HG03432 (cell line): Measurements from ENCODE around the gene MITF.
A peak's percentile ranks its signal among the peaks of the same experiment; 100 is the strongest.

Experiments
- ATAC-seq: cut with Tn5 transposase; IDR thresholded peaks from one replicate; pipeline ENCODE4 v1.9.1; 2021; ENCODE audit warnings: mild to moderate bottlenecking, moderate library complexity; ENCODE audit not compliant: unreplicated experiment

Gene MITF

DNA sequence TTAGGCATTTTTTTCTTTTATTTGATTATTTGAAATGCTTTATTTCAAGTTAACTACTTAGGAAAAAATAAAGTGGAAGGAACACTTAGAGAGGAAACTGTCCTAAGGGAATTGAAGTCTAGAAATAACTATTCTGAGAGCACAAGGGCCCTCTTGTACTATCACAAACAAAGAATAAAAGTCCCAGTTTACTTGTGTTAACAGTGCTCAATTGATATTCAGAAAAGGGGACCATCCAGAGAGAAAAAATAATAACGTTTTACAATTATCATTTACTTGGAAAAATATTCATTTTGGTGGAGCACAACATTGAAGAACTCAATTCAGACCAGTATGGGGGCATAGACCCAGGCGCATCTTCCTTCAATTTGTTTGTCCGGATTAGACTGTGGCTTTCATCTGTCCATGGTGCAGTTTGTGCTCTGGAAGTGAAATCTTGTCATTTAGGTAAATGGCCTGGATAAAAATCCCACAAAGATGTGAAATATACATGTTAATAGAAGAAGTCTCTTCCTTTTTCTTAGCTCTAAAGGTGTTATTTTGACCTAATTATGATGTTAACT lies 205.7 kb downstream of the MITF start:
- ATAC-seq, result no peak

DNA sequence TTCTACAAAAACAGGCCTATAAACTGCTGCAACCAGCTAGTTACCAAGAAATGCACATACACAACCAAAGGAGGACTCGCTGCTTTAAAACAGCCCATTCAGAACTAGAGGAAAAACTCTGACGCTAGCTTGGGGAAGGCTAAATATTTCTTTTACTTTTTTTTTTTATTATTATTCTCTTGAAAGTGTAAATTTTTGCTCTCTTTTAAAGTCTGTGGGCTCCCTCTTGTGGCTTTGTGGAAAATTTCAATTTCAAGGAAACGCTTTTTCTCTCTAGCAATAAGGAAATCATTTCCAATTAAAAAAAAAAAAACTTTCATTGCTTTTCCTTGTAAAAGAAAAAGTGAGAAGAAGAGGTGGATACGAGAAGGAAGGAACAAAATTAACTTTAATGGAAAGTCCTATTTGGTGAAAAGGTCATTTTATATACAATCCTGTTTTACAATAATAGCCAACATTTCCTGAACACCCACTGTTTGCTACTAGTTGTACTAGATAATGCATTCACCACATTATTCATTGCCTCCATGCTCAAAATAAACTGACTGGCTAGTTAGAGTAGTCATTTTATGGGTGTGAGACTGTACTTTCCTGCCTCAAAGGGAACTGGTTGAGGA lies 209.1 kb downstream of the MITF start:
- no peak for ATAC-seq

DNA sequence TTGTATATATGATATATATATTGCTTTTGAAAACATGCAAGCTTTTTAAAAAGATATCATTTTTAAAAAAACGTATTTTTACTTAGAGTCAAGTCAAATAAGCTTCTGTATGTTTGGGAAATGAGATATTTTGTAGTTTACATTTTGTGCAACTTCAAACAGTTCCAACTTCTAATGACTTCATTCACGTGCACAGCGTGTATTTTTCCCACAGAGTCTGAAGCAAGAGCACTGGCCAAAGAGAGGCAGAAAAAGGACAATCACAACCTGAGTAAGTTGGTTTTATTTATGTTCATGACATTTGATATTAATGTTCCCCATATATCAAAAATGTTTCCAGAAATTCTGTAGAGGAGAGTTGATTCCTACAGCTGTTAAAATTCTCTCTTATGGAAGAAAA lies 212.4 kb downstream of the MITF start:
- no peak for ATAC-seq

DNA sequence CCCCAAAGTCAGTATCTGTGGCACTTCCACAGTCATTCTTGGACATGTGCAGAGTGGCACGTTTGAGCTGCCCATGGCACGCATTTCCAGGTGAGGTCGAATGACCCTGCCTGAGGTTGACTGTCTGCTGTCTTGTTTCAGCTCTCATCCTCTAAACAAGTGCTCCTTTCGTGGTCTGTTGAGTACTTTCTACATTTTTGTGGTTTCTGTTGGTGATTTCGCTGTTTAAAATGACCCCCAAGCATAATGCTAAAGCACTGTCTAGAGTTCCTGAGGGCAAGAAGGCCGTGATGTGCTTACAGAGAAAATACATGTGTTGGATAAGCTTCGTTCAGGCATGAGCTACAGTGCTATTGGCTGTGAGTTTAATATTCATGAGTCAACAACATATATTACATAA lies 220.3 kb downstream of the MITF start:
- ATAC-seq, result no peak

DNA sequence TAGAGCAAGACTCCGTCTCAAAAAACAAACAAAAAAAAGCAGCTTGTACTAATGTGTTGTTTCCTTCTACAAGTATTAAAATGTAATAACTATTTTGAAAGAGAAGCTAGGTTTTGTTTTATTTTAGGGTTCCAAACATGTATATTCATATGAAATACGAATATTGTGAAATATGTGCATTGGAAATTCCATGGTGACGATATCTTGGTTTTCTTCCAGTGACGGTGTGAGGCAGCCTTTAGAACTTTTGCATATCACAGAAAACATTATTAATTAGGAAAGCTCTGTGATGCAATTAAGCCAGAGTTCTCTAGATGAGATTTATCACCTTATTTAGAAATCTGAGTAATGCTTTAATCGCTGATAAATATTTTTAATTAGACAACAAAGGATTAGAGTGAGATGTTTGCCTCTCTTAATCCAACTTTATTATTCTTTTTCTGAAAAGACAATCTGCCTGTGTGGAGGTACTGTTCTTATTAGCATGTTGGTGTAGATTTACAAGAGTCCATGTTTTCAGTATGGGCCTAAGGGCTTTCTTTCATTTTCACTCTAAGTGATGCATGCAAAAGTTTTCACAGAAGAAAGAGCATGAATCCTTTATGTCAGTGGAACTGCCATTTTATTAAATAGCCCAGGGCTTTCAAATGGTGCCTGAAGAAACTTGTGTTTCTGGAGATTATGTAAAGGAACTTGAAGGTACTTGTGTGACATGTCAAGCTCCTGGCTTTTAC lies 222.6 kb downstream of the MITF start:
- no peak for ATAC-seq

DNA sequence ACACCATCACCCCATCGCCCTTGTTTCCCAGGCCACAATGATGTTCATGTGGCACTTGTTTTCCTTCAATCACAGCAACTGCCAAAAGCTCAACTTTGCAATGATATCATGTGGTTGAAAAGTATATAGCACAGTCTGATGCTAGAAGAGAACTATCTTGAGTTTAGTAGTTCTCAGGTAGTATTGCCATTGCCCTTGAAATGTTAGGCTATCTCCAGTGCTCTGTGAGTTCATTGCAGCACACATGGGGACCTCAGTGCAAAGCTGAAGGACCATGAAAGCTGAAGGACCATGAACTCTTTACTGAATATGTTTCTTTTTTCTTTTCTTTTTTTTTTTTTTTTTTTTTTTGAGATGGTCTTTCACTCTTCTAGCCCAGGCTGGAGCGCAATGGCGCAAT lies 224.4 kb downstream of the MITF start:
- no peak for ATAC-seq

DNA sequence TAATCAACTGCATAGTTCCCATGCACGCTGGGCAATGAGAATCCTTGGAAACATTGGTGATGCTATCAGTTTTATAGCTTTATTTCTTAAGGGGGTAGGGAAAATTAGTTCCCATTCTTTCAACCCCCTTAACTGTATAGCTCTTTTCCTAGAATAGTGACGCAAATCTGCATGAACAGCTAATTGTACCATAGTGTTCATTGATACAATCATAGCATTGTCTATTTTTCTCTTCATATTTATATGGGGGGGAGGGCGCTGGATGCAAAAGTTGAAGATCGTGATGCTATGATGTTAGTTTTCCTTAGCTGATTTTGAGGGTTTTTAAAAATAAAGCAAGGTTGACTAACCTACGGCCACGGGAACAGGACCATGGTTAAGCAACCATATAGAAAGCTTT lies 227.9 kb downstream of the MITF start:
- no peak for ATAC-seq

DNA sequence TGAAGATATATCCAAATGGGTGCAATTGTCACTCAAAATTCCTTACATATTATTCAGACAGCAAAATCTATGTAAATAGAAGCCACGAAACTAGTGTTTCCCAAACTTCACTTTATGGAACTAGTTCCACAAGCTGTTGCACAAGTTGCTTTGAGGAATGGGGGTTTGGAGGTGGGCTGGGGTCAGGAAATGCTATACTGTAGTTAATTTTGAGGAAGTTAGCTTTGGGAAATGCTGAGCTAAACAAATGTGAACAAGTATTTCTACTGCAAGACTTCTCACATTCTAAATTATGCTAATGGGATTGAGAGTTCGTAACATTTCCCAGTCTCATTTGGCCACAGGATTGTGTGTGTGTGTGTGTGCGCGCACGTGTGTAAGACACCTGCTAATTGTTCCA lies 231.6 kb downstream of the MITF start:
- ATAC-seq, result no peak

DNA sequence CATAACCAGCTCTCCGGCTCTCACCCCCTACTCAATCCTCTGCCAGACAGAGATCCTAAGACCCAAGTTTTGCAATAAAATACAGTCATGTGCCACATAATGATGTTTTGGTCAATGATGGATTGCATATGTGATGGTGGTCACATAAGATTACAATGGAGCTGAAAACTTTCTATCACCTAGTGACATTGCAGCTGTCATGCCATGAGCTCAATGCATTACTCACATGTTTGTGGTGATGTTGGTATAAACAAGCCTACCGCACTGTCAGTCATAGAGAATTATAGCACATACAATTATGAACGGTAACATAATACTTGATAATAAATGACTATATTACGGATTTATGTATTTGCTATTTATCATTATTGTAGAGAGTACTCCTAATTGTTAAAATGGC lies 233.4 kb downstream of the MITF start:
- no peak for ATAC-seq

DNA sequence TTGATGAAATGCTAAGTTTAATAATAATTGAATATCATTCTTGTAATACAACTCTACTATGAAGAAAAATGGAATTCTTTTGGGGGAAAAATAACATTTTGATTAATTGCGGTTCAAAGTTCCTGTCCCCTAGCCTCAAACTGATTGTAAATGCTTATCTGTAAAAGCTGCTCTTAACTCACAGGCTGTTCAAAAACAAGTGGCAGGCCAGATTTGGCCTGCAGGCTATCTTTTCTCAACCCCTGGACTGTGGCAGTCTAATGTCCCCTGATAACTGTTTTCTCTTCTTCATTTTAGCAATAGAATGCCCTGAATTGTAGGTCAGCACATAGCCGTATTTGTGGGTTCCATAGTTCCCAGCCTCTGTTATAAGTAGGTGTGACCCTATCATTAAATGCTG lies 236.8 kb downstream of the MITF start:
- no peak for ATAC-seq

DNA sequence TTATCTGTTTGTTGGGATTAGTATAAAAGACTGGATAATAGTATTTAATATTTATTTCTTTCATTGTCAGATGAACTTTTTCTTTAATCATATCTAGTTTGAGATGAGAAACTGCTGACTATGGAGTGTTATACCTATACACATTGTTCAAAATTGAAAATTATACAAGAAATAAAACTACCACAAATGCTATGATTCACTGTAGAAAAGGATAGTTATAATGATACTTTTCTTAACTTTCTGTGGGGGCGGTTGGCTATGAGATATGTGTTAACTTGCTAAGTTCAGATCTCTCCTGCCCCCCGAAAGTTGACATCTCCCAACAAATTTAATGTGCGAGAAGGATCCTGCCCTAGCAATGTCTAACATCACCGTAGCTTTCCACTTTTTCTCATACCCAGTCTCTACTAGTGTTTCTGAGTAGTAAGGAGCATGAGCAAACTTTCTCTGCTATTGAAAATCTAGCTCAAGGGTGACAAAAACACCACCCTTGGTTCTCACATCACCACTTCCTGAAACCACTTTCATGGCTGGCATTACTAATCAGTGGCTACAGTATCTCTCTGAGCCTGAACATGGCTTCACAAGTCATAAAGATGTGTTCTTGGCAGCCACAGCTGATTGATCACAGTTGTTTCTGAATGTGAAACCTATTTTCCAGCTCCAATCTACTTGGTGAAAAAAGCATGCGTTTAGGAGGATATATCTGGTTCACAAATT lies 244.4 kb downstream of the MITF start:
- ATAC-seq, result peak; percentile 87

DNA sequence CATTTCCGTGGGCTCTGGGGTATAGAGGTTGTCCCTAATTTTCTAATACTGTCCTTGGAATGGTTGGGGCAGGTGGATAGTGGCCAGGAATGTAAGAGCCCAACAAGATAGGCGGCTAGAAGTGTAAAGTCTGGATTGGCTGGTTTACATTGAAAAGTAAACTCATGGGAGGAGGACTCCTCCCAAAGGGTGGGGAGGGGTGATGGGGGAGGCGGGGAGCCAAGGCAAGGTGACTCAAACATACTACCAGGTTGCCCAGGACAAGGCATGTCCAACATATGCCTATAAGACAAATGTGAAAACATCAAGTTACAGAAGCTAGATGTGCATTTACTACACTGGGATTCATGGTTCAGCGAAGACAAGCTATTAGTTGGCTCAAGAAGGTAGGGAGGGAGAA lies 246.0 kb downstream of the MITF start:
- ATAC-seq, result no peak

DNA sequence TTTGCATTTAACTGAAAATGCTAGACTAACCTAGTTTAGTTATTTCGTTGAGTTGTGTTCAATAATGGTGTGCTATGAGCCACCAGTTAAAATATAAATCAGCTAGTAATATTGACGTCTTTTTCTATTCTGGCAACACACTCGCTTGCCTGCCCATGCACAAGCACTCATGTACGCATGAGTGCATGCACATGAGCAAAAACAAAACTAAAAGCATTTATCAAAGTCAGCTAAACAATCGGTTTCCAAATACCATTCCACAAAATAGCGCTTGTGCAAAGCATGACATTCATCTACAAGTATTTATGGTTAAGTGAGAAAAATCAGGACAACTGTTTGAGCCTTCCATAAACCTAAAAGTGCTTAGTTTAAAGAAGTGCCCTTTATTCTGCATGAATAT lies 247.2 kb downstream of the MITF start:
- no peak for ATAC-seq

DNA sequence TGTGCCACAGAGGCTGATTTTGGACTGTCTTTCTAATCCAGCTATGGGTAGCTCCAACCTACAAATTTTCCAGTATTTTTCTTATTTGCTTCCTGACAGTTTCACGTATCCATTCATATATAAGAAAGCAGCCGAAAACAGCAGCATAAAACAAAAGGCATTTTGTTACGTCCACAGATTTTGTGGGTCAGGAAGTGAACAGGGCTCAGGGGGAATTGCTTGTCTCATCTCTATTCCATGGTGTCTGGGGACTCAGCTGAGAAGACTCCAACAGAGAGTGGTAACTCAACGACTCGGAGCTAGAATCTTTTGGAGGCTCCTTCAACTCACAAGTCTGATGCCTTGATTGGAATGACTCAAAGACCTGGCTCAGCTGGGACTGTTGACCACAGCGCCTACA lies 248.6 kb downstream of the MITF start:
- ATAC-seq, result no peak

DNA sequence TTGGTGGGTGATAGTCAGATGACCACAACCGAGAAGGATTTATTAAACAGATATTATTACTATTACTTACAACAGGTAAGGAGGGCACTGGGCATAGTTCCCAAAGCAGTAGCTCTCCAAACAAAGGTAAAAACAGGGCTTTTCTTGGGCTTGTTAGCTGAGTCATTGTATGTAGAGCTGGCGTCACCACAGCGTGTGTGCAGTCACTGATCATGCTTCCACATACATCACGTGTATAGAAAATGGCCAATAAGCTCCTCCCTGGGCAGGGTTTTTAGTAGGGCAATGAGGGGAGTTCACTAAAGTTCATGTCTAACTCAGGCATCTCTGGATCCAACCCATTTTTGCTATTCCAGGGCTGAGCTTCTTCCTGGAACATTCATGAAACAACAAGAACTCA lies 254.5 kb downstream of the MITF start:
- ATAC-seq, result no peak

DNA sequence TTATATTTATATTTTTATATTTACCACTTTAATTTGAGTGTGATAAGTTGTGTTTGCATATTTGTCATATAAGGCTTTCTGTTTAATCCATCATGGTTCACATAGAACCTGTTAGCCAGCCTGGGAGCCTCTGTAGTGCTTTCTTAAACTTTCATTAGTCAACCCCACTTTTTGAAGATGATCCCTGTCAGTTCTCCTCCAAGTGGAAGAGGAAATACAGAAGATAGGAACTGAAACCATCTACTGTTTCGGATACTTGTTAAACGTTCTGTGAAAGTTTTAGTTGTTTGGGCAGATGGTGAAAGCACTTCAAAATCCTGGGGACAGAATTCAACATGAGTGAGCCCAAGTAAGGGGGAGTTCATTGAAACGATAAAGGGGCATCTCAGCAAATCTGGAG lies 255.7 kb downstream of the MITF start:
- no peak for ATAC-seq

DNA sequence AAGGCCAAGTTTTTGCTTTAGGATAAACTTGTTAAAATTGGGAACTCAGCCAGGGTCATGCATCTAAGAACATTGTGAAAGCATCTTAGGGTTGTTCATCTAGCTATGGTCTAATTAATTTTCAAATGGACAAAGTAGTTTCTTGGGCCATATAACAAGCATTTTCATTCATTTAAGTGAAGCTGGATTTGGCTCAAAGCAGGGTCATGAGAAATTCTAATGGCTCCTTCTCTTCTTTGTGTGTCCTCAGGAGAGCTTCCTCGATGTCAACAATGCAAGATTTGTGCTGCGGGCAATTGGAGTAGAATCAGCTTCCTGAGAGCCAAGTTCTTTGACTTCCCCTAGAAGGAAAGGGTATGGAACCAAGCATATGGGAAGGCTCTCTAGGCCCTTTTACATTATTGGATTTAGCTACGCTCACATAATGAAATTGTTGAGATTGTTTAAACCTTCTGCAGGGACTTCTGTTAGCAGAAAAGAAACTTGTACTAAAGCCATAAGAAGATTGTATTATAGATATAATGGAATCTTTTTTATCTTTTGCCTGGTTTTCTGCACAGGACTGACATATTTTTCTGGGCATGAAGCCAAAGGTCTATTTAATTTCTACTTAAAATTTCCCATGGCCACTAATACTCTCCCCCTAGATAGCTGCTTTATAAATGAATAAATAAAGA lies 258.5 kb downstream of the MITF start:
- no peak for ATAC-seq

DNA sequence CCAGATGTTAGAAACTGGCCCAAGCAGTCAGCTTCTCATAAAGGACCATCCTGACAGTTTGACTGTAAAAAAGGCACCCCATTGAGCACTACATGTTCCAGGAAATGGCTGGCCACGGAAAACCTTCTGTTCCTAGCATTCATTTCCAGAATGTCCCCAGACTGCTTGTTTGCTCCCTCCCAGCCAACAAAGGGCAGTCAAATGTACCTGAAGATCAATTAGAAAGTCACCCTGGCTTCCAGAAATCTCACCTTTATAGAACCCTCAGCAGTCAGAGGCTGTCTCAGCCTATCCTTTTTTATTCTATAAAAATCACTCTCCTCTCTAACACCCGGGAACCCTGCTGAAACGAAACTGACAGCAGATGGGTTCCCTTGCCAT lies 259.5 kb downstream of the MITF start:
- ATAC-seq, result no peak

DNA sequence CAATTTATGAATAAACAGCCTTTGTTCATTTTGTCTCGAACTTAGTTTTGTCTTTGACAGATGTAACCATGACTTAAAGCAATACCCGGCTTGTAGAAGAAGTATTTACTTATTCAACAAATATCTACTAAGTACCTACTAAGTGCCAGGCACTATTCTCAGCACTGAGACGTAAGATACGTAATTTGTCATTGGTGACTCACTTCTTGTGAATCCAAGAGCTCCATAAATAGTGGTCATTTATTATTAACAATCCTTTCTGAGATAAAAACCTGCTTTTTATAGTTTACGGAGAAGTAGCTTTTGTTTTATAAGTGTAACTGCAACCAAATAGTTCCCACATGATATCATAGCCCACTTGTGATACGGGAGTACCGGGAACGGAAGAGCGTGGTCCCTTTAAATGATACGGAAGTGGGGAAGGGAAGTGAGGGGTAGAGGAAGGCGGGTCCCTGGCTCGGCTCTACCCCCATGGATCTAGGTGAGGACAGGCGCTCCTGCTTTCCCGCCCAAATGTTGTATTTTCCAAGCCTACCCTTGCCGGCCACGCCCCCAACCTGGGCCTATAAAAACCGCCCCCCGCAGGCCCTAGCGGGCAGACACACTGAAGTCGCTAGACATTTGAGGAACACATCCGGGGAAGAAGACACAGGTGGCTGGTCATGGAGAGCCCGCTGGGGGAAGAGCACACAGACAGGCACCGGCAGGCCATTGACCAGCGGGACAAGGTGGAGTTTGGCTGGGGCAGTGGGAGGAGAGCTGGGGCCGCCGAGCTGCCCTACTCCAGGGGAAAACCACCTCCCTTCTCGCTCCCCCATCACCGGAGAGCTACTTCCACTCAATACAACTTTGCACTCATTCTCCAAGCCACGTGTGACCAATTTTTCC lies 260.1 kb downstream of the MITF start, which contains the start of gene SAMMSON:
Gene SAMMSON, plus strand, starts transcription at position 594 of the 888 bp plus-strand sequence.
- ATAC-seq, result no peak

DNA sequence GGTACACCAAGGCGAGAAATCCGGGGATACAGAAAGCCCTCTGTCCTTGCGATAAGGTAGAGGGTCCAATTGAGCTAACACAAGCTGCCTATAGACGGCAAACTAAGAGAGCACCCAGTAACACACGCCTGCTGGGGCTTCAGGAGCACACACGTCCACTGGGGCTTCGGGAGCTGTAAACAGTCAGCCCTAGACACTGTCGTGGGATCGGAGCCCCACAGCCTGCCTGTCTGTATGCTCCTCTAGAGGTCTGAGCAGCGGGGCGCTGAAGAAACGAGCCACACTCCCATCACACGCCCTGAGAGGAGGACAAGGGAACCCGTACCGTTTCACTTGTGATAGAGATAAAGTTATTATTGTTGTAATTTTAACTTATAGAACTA lies 260.8 kb downstream of the MITF start:
- no peak for ATAC-seq
